HG03039 (cell line): ENCODE measurements around the gene GRB10.

ENCODE experiments used
- ATAC-seq: cut with Tn5 transposase; IDR thresholded peaks from one replicate; pipeline ENCODE4 v1.9.1; 2021; ENCODE audit warnings: mild to moderate bottlenecking, moderate library complexity; ENCODE audit not compliant: unreplicated experiment

Gene GRB10

GRCh38 chr7:50782375-50783208 lies at the start of gene GRB10:
TSS of gene GRB10 (minus strand) at chr7:50782896. CDS start at chr7:50732322, 50,574 bp downstream.
- no peak for ATAC-seq

DNA sequence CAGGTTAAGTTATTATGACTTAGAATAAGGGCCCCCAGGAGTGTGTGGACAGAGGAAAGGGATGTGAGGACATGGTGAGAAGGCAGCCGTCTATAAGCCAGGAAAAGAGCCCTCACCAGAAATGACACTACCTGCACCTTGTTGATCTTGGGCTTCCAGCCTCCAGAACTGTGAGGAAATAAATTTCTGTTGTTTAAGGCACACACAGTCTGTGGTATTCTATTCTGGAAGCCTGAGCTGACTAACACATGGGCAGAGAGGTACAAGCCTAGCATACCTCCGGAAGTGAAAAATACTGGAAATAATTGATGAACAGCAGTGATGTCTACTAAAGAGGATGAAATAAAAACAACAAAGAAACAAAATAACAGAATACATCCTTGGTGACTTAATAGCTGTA lies 46.1 kb upstream of the GRB10 start:
- ATAC-seq = no peak

DNA sequence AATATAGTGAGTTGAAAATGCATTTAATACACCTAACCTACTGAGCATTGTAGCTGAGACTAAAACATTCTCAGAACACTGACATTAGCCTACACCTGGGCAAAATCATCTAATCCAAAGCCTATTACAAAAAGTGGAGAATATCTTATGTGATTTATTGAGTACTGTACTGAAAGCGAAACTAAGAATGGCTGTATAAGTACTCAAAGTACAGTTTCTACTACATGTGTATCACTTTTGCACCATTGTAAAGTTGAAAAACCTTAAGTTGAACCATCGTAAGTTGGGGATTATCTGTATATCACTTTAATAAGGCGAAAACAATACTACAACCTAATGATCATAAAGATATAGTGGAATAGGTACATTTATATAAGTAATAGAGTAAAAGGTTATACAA lies 45.4 kb upstream of the GRB10 start:
- ATAC-seq = no peak

DNA sequence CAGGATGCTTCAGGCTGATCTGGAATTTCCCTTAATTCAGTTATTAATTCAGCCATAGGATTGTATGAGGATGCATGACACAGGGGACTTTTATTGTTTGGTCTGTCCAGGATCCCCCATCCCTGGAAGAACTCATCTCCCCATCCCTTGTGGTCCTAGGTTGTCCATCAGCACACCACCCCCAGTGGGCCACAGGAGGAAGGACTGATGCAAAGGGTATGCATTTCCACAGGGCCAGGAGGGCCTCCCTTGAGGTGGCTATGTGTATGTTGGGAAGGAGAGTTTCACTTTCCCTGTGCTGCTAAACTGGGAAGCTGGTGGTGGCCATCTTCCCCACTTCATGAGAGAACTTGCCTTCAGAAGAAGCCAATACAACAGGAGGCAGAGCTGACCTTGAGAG lies 44.6 kb upstream of the GRB10 start:
- ATAC-seq = no peak

- no peak for ATAC-seq
Measured at GRCh38 chr7:50826371-50827172, 43.9 kb upstream of the GRB10 start.

- no peak for ATAC-seq
Measured at GRCh38 chr7:50825465-50825864, 42.8 kb upstream of the GRB10 start.

- no peak for ATAC-seq
Measured at GRCh38 chr7:50824882-50825281, 42.2 kb upstream of the GRB10 start.

DNA sequence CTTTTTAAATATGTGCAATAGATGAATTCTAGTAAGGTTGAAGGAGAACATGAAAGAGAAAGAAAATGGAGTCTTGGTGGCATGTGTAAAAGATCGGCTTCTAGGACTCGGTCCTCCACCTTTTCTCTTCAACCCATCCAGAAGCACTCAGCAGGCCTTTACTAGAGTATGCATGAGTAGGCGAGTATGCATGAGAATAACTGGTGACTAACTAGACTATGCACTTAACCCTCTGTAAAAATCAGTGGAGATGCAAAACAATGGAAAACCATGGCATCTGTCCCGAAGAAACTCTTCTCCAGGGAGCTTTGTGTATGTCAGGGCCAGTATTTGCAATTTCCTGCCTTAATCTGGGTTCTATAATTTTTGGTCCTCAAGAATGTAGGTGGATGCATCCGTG lies 40.0 kb upstream of the GRB10 start:
- ATAC-seq = no peak

GRCh38 chr7:50822110-50822509 lies 39.4 kb upstream of the GRB10 start:
- no peak for ATAC-seq

GRCh38 chr7:50821457-50822008 lies 38.8 kb upstream of the GRB10 start:
- no peak for ATAC-seq

GRCh38 chr7:50818324-50818723 lies 35.6 kb upstream of the GRB10 start:
- no peak for ATAC-seq

DNA sequence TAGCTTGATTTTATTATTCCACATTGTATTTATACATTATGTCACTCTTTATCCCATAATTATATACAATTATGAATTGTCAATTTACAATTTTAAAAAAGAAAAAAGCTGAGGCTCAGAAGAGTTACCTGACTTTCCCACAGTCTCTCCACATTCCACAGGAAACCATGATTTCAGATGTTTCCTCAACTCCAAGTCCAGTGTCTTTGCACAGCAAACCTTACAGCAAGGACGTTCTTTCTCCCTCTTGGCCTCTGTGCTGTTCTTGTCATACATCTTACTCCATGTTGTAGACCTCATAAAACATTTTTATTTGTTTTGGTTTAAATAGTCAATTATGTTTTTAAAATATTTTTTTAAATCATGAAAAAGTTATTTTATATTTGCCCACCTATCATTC lies 34.9 kb upstream of the GRB10 start:
- no peak for ATAC-seq

DNA sequence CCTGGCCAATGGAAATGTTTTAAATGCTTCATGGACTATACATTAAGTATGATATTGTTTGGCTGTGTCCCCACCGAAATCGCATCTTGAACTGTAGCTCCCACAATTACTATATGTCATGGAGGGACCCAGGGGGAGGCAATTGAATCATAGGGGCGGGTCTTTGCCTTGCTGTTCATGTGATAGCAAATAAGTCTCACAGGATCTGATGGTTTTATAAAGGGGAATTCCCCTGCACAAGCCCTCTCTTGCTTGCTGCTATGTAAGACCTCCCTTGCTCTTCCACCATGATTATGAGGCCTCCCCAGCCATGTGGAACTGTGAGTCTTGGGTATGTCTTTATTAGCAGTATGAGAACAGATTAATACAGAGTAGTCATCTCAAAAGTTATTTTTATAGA lies 32.4 kb upstream of the GRB10 start:
- no peak for ATAC-seq

- no peak for ATAC-seq
Measured at GRCh38 chr7:50814166-50814565, 31.5 kb upstream of the GRB10 start.

- ATAC-seq = no peak
Measured at GRCh38 chr7:50812841-50813475, 30.3 kb upstream of the GRB10 start.

DNA sequence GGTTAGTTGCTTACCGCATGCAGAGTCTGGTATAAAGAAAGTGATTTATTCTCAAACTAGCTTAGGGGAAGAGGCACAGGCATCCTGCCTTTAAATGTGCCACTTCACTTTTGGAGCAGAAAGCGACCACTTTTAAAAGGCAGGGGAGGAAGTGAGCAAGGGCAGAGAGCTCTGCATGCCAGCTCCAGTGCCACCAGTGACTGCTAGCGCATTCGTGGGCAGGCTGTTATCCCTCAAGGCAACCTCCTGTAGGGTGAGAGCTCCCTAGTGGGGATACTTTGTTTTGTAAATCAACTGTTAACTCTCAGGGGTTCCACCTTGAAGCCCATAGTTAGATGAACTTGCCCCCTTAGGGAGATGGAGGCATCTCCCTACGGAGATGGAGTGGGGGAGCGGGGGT lies 29.4 kb upstream of the GRB10 start:
- ATAC-seq = no peak

- ATAC-seq = no peak
Measured at GRCh38 chr7:50808282-50808888, 25.7 kb upstream of the GRB10 start.

- no peak for ATAC-seq
Measured at GRCh38 chr7:50807026-50807730, 24.5 kb upstream of the GRB10 start.

DNA sequence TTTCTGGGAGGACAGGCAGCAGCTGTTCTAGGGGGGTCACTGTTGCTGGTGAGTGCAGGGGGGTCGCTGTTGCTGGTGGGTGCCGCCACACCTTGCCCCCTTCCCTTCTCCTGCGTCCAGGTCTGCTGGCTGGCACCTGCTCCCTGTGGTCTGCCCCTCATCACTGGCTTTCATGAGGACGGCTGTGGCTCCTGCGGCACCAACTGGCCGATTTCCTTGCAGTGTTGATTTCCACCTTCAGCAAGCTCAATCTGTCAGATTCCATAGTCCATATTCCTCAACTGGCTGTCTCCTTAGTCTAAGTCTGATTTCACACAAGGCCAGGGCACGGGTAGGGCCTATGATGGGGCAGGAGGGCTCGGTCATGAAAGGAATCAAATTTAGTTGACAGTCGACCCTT lies 23.4 kb upstream of the GRB10 start:
- ATAC-seq = no peak

DNA sequence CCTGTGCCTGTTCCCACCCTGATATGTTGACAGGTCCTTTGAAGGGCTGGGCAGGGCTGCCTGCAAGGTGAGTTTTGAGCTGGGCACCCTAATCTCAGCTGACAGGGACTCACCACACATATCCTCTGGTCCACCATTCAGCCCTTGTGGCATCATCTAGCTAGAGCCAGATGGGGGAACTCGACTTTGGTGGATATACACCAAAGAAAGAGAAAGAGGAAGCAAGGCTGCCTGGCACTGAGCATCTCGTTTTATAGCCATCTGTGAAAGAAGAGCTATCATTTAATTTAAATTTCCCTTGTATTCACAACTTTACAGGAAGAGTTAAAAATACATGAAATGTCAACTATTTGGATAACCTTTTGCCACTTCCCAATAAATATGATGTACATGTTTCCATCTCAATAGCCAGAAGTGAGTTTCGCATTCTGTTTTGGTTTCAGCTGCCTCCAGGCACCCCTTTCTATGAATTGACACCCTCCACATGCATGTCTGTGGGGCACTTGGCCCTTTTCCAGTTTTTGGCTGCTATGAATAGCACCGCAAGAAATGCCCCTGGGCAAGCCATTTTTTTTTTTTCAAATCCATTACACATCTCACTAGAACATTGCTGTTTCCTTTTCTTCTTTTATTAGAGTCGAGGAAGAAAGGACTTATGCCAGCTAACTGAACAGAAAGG lies 22.9 kb upstream of the GRB10 start:
- ATAC-seq = no peak
